Upper lobe of right lung (tissue), 1 donor: Measurements from ENCODE around the gene CUEDC1. TPM values are rescaled to one million over a fixed set of nuclear protein-coding genes. Genes with fewer than 3 reads are reported as not detected.
A peak's percentile ranks its signal among the peaks of the same experiment; 100 is the strongest.

Experiments used
- ATAC-seq: fragments of 200-7000 bp; cut with Tn5 transposase; one replicate; pipeline ENCODE4 v1.9.1; 2020; ENCODE audit warnings: mild to moderate bottlenecking, moderate library complexity
- DNase-seq: peaks from one replicate; pipeline ENCODE4 v3.0.0-alpha.2; 2020
- H3K27ac ChIP-seq: fragments of 200-600 bp; one replicate; pipeline ENCODE4 v1.8.0; 2022
- H3K27me3 ChIP-seq: fragments of 200-600 bp; one replicate; pipeline ENCODE4 v1.8.0; 2022; ENCODE audit warnings: mild to moderate bottlenecking
- H3K36me3 ChIP-seq: fragments of 200-600 bp; one replicate; pipeline ENCODE4 v1.8.0; 2022
- H3K4me1 ChIP-seq: fragments of 200-600 bp; one replicate; pipeline ENCODE4 v1.8.0; 2022
- H3K4me3 ChIP-seq: fragments of 200-600 bp; one replicate; pipeline ENCODE4 v1.8.0; 2022; ENCODE audit warnings: mild to moderate bottlenecking
- H3K9me3 ChIP-seq: fragments of 200-600 bp; one replicate; pipeline ENCODE4 v1.8.0; 2022
- CTCF ChIP-seq: fragments of 200-600 bp; IDR thresholded peaks from one replicate; pipeline ENCODE4 v1.8.0; 2022; ENCODE audit warnings: antibody characterized with exemption
- intact Hi-C: fragments of 100-400 bp; cut with DNase I; formaldehyde crosslinking; loops from one replicate; pipeline ENCODE4 v1.11.0; 2022
- total RNA-seq: library from RNA; stranded (reverse); fragmentation: NEBNext Ultra II Directional; extraction: Animal tissue kit (Norgen Biotek cat#: 25700); gene quantifications from one replicate; pipeline ENCODE4 v1.2.1, GENCODE V29; 2021
- donor health status: DM: no; HTN: yes; CAD: no; lungs with severe emphysema.

The CUEDC1 gene
- total RNA-seq, 1 donor from 2014 or later, result 41.9 TPM

DNA sequence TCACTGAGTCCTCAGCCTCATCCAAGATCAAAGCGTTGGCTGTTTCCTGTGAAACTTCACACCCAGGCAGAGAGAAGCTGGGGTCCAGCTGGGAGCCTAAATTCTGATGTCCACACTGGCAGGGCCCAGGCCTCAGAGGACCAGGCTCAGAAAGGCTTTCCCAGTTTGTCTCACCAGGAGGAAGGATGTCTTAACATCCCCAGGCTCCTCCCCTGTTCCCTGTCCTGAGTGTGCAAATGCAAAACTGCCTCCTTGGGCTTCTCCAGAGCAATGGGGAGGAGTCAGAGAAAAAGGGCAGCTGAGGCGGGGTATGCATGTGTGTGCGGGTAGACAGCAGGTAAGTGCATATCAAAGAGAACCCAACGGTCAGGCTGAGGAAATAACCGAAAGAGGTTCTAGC is 45.7 kb downstream of the CUEDC1 start:
- ATAC-seq (no peak), DNase-seq (no peak)
- H3K27me3 ChIP-seq, result no peaks in the 10 kb centered on the region
- no peak overlapping the region for H3K27ac ChIP-seq
- H3K4me3 ChIP-seq, result no peak overlapping the region
- intact Hi-C loops, result no loop called here
- TF ChIP-seq CTCF, result no peak
- no peaks in the 10 kb centered on the region for H3K36me3 ChIP-seq
- peaks cover 30% of the 10 kb centered on the region for H3K4me1 ChIP-seq
- H3K9me3 ChIP-seq, result no peaks in the 10 kb centered on the region

- Histone ChIP-seq H3K27me3 (no peaks in the 10 kb centered on the region), H3K4me1 (peaks cover 39% of the 10 kb centered on the region), H3K27ac (no peak overlapping the region), H3K36me3 (no peaks in the 10 kb centered on the region), H3K4me3 (no peak overlapping the region), H3K9me3 (no peaks in the 10 kb centered on the region)
- ATAC-seq, result no peak
- intact Hi-C loops, result no loop called here
- DNase-seq, result no peak
- no peak for TF ChIP-seq CTCF
Measured at GRCh38 chr17:57908278-57908677, 46.9 kb downstream of the CUEDC1 start.

DNA sequence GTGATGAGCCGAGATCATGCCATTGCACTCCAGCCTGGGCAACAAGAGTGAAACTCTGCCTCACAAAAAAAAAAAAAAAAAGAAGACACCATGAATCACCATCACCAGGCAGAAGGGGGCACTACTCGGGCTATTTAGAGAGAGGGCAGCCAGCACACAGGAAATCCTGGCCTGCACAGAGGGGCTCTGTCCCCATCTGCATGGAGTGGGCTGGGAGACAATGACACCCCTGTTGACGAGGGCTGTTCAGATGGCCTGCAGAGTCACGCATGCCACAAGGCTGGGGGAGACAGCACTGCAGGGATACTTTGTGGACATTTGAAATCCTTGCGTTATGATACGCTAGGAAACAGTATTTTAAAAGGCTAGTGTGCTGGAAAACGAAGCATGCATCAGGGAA is 48.3 kb downstream of the CUEDC1 start:
- Histone ChIP-seq H3K4me3 (no peak overlapping the region), H3K36me3 (no peaks in the 10 kb centered on the region), H3K4me1 (peaks cover 41% of the 10 kb centered on the region), H3K27ac (no peak overlapping the region), H3K27me3 (no peaks in the 10 kb centered on the region), H3K9me3 (no peaks in the 10 kb centered on the region)
- TF ChIP-seq CTCF, result no peak
- intact Hi-C loops, result no loop called here
- ATAC-seq (no peak), DNase-seq (no peak)

DNA sequence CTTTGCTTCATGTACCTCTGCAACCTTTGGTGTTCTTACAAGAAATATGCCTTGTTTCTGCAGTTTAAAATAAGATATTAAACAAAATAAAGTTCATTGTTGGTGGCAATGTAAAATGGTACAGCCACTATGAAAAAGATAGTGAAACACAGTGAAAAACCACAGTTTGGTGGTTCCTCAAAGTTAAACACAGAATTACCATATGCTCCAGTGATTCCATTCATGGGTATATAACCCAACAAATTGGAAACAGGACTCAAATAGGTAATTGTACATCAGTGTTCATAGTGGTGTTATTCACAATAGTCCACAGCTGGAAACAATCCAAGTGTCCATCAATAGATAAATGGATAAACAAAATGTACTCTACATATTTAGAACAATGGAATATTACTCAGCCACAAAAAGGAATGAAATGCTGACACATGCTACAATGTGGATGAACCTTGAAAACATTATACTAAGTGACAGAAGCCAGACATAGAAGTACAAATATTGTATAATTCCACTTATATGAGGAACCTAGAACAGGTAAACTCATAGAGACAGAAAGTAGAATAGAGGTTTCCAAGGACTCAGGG is 49.2 kb downstream of the CUEDC1 start:
- H3K4me3 ChIP-seq, result no peak overlapping the region
- H3K27me3 ChIP-seq, result no peaks in the 10 kb centered on the region
- no peaks in the 10 kb centered on the region for H3K36me3 ChIP-seq
- DNase-seq, result no peak
- no peak for ATAC-seq
- TF ChIP-seq CTCF, result no peak
- intact Hi-C loops, result no loop called here
- H3K4me1 ChIP-seq, result peaks cover 44% of the 10 kb centered on the region
- no peak overlapping the region for H3K27ac ChIP-seq
- H3K9me3 ChIP-seq, result no peaks in the 10 kb centered on the region

DNA sequence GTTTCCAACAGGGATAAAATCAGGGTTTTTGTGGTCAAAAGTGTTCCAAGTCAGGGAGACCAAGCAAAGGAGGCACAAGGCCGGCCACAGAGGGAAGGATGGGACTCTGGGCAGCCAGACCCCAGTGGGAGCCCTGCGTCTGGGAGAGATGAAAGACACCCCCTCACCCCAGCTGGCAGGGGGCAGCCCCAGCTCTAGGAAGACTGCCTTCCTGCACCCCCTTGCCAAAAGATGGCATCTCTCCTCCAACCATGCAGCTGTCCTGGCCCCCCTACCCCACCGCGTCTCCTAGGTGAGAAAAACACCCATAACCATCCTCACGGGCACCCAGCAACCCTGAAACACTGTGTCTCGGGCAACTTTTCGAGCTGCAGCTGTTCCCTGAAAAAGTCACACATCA is 51.3 kb downstream of the CUEDC1 start:
- H3K27ac ChIP-seq, result peak overlapping the region; percentile 91
- intact Hi-C loops, result no loop called here
- H3K27me3 ChIP-seq, result no peaks in the 10 kb centered on the region
- no peaks in the 10 kb centered on the region for H3K9me3 ChIP-seq
- no peak for TF ChIP-seq CTCF
- no peak for DNase-seq
- H3K36me3 ChIP-seq, result no peaks in the 10 kb centered on the region
- peaks cover 64% of the 10 kb centered on the region for H3K4me1 ChIP-seq
- H3K4me3 ChIP-seq, result no peak overlapping the region
- ATAC-seq, result no peak
